AG04449 (cell line): ENCODE data around the gene QRSL1.
A peak's percentile ranks its signal among the peaks of the same experiment; 100 is the strongest.
"Not testable (repeated sequence)": the region's sequence is repeated elsewhere in the genome, so short reads cannot be mapped to it uniquely, and the experiment has no call there.

Source experiments
- CTCF ChIA-PET: fragments of 350-600 bp; formaldehyde crosslinking; extraction: SDS; loops from one replicate; lab custom pipeline; 2021; ENCODE audit warnings: antibody characterized with exemption; lab: Yijun Ruan, JAX
- POLR2A ChIA-PET: fragments of 400-600, 350-600 bp; formaldehyde crosslinking; extraction: SDS; loops from one replicate; lab custom pipeline; 2020; ENCODE audit warnings: antibody characterized with exemption, inconsistent platforms; lab: Yijun Ruan, JAX
- DNase-seq: peaks from one replicate; pipeline ENCODE4 v3.0.0-alpha.2; 2010; ENCODE audit warnings: low read depth, low spot score
- H3K4me3 ChIP-seq: 2 replicates; pipeline ENCODE4 v1.5.1; 2011; ENCODE audit warnings: low read depth, mild to moderate bottlenecking, control low read depth, low read length
- TF ChIP-seq, protein P1 (sequence below): IDR thresholded peaks from one replicate; pipeline ENCODE4 v1.5.1; 2011; ENCODE audit warnings: mild to moderate bottlenecking, moderate library complexity, low read length, control low read depth, inconsistent platforms; ENCODE audit not compliant: insufficient read depth; ENCODE audit errors: missing control alignments

Gene QRSL1, protein sequence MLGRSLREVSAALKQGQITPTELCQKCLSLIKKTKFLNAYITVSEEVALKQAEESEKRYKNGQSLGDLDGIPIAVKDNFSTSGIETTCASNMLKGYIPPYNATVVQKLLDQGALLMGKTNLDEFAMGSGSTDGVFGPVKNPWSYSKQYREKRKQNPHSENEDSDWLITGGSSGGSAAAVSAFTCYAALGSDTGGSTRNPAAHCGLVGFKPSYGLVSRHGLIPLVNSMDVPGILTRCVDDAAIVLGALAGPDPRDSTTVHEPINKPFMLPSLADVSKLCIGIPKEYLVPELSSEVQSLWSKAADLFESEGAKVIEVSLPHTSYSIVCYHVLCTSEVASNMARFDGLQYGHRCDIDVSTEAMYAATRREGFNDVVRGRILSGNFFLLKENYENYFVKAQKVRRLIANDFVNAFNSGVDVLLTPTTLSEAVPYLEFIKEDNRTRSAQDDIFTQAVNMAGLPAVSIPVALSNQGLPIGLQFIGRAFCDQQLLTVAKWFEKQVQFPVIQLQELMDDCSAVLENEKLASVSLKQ

DNA sequence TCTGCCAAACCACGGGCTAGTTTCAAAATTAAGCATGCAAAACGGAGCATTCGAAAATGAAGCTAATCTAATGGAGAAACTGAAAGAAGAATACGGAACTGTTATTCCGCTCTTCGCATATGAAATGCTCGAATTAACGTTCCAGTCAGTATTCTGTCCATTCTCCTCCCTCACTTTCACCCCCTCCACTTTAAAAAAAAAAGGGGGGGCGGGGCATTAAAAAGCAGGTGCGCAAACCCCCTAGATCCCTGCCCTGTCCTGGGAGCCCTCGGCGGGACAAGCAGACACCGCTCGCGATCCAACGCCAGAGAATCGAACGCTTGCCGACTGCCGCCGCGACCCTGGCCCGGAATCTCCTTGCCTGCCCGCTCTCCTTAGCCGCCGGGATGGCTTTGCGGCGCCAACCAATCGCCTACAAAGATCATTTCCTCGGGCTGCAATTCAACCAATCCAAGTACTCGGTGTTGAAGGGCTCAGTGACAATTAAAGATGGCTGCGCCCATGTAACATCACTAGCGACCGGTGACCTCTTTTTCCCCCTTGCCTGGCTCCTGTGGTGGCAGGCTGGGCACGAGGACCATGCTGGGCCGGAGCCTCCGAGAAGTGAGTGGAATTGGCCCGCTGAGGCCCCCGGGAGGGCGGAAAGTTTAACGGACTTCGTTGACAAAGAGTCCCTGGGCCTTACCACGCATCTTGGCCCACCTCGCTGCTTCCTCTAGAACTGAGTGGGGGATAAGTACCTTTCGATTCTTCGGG lies at the start of gene QRSL1, which contains the start of gene RTN4IP1:
Gene QRSL1, plus strand, starts transcription at position 476 of the 756 bp plus-strand sequence. Its CDS starts 104 bp downstream, at position 580.
Gene RTN4IP1, minus strand, starts transcription at position 396 of the 756 bp plus-strand sequence. CDS start 477 bp downstream, outside the sequence.
- DNase-seq, result peak; percentile 63
- TF ChIP-seq, protein P1, sequence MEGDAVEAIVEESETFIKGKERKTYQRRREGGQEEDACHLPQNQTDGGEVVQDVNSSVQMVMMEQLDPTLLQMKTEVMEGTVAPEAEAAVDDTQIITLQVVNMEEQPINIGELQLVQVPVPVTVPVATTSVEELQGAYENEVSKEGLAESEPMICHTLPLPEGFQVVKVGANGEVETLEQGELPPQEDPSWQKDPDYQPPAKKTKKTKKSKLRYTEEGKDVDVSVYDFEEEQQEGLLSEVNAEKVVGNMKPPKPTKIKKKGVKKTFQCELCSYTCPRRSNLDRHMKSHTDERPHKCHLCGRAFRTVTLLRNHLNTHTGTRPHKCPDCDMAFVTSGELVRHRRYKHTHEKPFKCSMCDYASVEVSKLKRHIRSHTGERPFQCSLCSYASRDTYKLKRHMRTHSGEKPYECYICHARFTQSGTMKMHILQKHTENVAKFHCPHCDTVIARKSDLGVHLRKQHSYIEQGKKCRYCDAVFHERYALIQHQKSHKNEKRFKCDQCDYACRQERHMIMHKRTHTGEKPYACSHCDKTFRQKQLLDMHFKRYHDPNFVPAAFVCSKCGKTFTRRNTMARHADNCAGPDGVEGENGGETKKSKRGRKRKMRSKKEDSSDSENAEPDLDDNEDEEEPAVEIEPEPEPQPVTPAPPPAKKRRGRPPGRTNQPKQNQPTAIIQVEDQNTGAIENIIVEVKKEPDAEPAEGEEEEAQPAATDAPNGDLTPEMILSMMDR, result no peak
- ChIA-PET CTCF (interaction anchor here (1.6 to 1.7 kb wide), 2 partner anchors 12 to 63 kb away, joined by 4 read pairs; no protein-coding TSS in a partner anchor), POLR2A (interaction anchor here (0.7 kb wide), 1 partner anchor 8 kb away, joined by 3 read pairs; no protein-coding TSS in a partner anchor)
- peak within 1 kb of the TSS; percentile 96 for H3K4me3 ChIP-seq

DNA sequence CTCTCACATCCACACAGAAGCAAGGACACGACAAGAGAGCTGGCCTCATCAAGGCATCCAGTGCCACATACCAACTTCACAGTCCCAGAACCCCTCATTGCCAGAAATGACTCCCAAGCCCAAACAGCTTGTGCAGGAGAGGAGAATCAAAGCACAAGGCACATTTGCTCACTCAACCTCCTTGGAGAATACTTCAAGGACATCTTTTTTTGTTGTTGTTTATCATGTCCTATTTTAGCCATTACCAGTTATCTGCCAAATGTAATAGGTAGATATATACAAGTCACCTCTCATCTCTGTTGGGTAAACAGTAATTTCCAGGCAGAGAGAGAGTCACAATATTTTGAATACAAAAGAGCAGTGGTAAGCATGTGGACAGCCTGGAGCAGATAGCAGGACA lies 47.9 kb upstream of the QRSL1 start:
- no peak for DNase-seq
- no peak overlapping the region for H3K4me3 ChIP-seq
- TF ChIP-seq, protein P1, result no peak
- POLR2A ChIA-PET, result interaction anchor here (0.7 kb wide), 1 partner anchor 96 kb away, joined by 3 read pairs; no protein-coding TSS in a partner anchor
- CTCF ChIA-PET, result interaction anchor here (0.9 to 1.8 kb wide), 2 partner anchors 15 to 136 kb away, joined by 3 to 5 read pairs; no protein-coding TSS in a partner anchor

DNA sequence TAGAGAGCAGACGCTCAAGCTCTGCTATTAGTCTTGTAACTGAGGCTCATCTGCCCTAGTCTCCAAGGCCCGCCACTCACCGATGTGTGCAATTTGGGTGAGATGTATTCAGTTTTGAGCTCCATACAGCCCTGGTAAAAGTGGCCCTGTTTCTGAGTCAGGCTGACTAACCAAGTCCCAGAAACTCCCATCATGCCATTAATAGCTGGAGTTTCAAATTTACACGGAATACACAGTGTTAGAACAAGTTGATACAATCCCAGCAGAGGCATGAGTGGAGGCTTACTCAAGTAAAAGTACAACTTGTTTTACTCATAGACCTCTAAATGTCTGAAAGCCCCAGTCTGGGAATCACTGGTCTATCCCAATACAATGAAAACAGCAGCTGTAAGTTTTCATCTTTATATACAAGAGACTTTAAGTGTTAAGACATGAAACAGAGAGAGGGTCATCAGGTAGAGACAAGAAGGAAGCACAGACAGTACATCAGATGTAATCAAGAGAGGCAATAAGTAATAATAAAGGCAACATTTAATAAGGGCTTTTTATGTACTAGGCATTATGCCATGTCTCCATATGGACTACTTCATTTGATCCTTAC lies 42.5 kb upstream of the QRSL1 start:
- no peak for DNase-seq
- ChIA-PET CTCF (interaction anchor here (0.8 kb wide), 2 partner anchors 20 to 392 kb away, joined by 4 to 5 read pairs; no protein-coding TSS in a partner anchor), POLR2A (no interaction called here)
- TF ChIP-seq, protein P1, result no peak
- H3K4me3 ChIP-seq, result no peak overlapping the region

DNA sequence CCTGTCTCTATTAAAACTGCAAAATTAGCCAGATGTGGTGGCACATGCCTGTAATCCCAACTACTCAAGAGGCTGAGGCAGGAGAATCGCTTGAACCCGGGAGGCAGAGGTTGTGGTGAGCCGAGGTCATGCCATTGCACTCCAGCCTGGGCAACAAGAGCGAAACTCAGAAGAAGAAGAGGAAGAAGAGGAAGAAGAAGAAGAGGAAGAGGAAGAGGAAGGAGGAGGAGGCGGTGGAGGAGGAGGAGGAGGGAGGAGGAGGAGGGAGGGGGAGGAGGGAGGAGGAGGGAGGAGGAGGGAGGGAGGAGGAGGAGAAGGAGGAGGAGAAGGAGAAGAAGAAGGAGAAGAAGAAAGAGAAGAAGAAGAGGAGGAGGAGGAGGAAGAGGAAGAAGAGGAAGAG lies 40.4 kb upstream of the QRSL1 start:
- CTCF ChIA-PET, result interaction anchor here (0.9 to 1.1 kb wide), 3 partner anchors 22 to 143 kb away, joined by 3 to 4 read pairs (median 3); no protein-coding TSS in a partner anchor
- DNase-seq, H3K4me3 ChIP-seq, POLR2A ChIA-PET: not testable (repeated sequence)

DNA sequence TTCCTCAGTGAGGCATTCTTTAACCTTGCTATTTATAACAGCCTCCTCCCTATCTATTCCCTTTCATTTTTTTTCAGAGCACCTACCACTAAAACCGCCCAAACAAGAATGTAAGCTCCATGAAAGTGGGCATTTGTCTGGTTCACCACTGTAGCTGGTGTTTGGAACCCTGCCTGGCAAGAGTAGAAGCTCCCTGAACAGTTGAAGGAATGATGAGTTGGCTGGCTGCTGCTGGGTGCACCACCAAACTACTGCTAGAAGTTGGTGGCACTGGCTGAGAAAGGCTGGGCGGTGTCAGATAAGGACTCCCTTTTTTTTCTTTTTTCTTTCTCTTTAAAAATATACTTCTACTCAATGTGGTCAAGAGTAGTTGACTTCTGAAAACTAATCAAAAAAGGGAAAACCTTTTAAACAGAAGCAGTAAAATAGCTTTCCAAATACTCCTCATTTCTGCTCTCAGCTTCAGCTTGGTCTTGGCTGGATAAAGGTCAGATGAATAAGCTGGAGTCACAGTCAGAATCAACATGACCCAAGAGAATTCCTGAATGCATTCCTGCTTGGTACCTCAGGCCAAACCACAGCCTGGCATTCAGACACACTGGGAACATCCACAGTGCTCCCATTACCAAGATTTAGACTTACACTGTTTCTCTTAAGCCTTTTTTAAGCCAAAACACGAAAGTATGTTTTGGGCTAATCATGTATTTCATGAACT lies 38.1 kb upstream of the QRSL1 start:
- TF ChIP-seq, protein P1, result no peak
- ChIA-PET CTCF (interaction anchor here (0.5 to 1.8 kb wide), 9 partner anchors 11 to 523 kb away, joined by 3 to 8 read pairs (median 3); no protein-coding TSS in a partner anchor), POLR2A (no interaction called here)
- H3K4me3 ChIP-seq, result no peak overlapping the region
- DNase-seq, result peak; percentile 78
